Mesendoderm (in vitro differentiated cells): Measurements from ENCODE around the gene ENDOG.
"Not testable (repeated sequence)": the region's sequence is repeated elsewhere in the genome, so short reads cannot be mapped to it uniquely, and the experiment has no call there.

Experiments
- DNase-seq: peaks from one replicate; pipeline ENCODE4 v3.0.0; 2013
- H2AK5ac ChIP-seq: 2 replicates; pipeline ENCODE4 v1.6.1; 2013; ENCODE audit warnings: low read length, inconsistent platforms
- H2BK120ac ChIP-seq: 2 replicates; pipeline ENCODE4 v1.6.1; 2013; ENCODE audit warnings: low read depth, mild to moderate bottlenecking, low read length, moderate library complexity, mixed read lengths
- H2BK15ac ChIP-seq: replicated peaks from 2 replicates; pipeline ENCODE4 v1.6.1; 2013; ENCODE audit warnings: low read depth, mild to moderate bottlenecking, moderate library complexity
- H2BK5ac ChIP-seq: 2 replicates; pipeline ENCODE4 v1.6.1; 2013; ENCODE audit warnings: low read length, inconsistent platforms
- H3K18ac ChIP-seq: 2 replicates; pipeline ENCODE4 v1.6.1; 2013; ENCODE audit warnings: mild to moderate bottlenecking, low read length, mixed read lengths
- H3K23ac ChIP-seq: one replicate; pipeline ENCODE4 v1.6.1; 2013; ENCODE audit warnings: low read length
- H3K27ac ChIP-seq: 2 replicates; pipeline ENCODE4 v1.5.1; 2013; ENCODE audit warnings: low read depth, mild to moderate bottlenecking, inconsistent platforms, low read length, moderate library complexity
- H3K27me3 ChIP-seq: 2 replicates; pipeline ENCODE4 v1.6.1; 2013; ENCODE audit warnings: low read length, control low read depth, mild to moderate bottlenecking, inconsistent platforms; ENCODE audit not compliant: insufficient read depth, poor library complexity
- H3K36me3 ChIP-seq: 2 replicates; pipeline ENCODE4 v1.6.1; 2013; ENCODE audit warnings: low read length, inconsistent platforms; ENCODE audit not compliant: control insufficient read depth, insufficient read depth
- H3K4ac ChIP-seq: one replicate; pipeline ENCODE4 v1.6.1; 2013; ENCODE audit warnings: low read depth, mild to moderate bottlenecking, low read length, moderate library complexity
- H3K4me1 ChIP-seq: 2 replicates; pipeline ENCODE4 v1.6.1; 2013; ENCODE audit warnings: low read depth, low read length, inconsistent platforms; ENCODE audit not compliant: control insufficient read depth
- H3K4me2 ChIP-seq: 2 replicates; pipeline ENCODE4 v1.6.1; 2013; ENCODE audit warnings: low read length
- H3K4me3 ChIP-seq: 2 replicates; pipeline ENCODE4 v1.5.1; 2013; ENCODE audit warnings: mild to moderate bottlenecking, low read length
- H3K56ac ChIP-seq: one replicate; pipeline ENCODE4 v1.6.1; 2013; ENCODE audit warnings: low read length
- H3K79me1 ChIP-seq: 2 replicates; pipeline ENCODE4 v1.6.1; 2013; ENCODE audit warnings: low read length, inconsistent platforms
- H3K79me2 ChIP-seq: 2 replicates; pipeline ENCODE4 v1.6.1; 2013; ENCODE audit warnings: mild to moderate bottlenecking, low read length; ENCODE audit not compliant: control insufficient read depth, insufficient read depth
- H3K9ac ChIP-seq: 2 replicates; pipeline ENCODE4 v1.6.1; 2013; ENCODE audit warnings: low read length, inconsistent platforms
- H4K5ac ChIP-seq: one replicate; pipeline ENCODE4 v1.6.1; 2013; ENCODE audit warnings: low read length
- H4K8ac ChIP-seq: one replicate; pipeline ENCODE4 v1.6.1; 2013; ENCODE audit warnings: low read depth, mild to moderate bottlenecking, control low read depth, low read length, moderate library complexity
- WGBS: extraction: QIAGEN DNeasy Blood & Tissue Kit; methylation state at CpG from one replicate; pipeline ENCODE4 v1.1.7; 2013; ENCODE audit warnings: low lambda C conversion rate, missing lambda C conversion rate; ENCODE audit not compliant: insufficient coverage; ENCODE audit errors: extremely low coverage; 5-methylcytosine and 5-hydroxymethylcytosine counted together

ENDOG gene

DNA sequence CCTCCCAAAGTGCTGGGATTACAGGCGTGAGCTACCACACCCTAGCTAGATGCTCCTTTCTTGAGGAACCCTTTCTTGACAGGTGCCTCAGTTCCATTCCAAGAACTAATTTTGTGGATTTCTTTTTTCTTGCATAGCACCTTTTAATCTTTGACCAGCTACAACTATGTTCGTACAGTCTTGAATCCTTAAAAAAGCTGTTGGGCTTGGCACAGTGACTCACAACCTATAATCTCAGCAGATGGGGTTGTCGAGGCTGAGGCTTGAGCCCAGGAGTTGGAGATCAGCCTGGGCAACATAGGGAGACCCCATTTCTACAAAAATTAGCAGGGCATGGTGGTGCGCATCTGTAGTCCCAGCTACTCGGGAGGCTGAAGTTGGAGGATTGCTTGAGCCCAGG is 45.3 kb upstream of the ENDOG start:
- Histone ChIP-seq H3K79me1 (no peaks in the 10 kb centered on the region), H2BK5ac (no peak overlapping the region), H2BK15ac (no peak overlapping the region), H3K27ac (no peak overlapping the region), H3K4ac (no peak overlapping the region), H3K4me3 (no peak overlapping the region), H3K27me3 (no peaks in the 10 kb centered on the region), H3K56ac (no peak overlapping the region), H4K5ac (no peak overlapping the region), H3K79me2 (no peaks in the 10 kb centered on the region), H3K18ac (no peak overlapping the region), H3K9ac (no peak overlapping the region), H3K36me3 (no peaks in the 10 kb centered on the region), H2AK5ac (no peak overlapping the region), H3K4me1 (no peaks in the 10 kb centered on the region), H2BK120ac (no peak overlapping the region), H3K4me2 (no peak overlapping the region), H3K23ac (no peak overlapping the region), H4K8ac (no peak overlapping the region)
- no CpG with 5 or more reads among the region's 5 CpGs for WGBS
- no peak for DNase-seq

DNA sequence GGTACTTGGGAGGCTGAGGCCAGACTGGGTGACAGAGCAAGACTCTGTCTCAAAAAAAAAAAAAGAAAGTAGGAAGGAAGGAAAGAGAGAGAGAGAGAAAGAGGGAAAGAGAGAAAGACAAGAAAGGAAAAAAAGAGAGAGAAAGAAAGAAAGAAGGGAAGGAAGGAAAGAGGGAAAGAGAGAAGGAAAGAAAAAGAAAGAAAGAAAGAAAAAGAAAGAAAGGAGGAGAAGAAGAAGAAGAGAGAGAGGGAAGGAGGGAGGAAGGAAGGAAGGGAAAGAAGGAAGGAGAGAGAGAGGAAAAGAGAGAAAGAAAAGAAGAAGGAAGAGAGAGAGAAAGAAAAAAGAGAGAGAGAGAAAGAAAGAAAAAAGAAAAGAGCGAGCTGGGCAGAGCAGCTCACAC is 43.5 kb upstream of the ENDOG start:
- H3K36me3 ChIP-seq: no peaks in the 10 kb centered on the region
- no peaks in the 10 kb centered on the region for H3K79me2 ChIP-seq
- no peaks in the 10 kb centered on the region for H3K27me3 ChIP-seq
- no peak overlapping the region for H2BK120ac ChIP-seq
- no peak overlapping the region for H3K4me3 ChIP-seq
- no peak overlapping the region for H2AK5ac ChIP-seq
- no peak overlapping the region for H3K56ac ChIP-seq
- no peak overlapping the region for H2BK15ac ChIP-seq
- no peak overlapping the region for H3K4ac ChIP-seq
- H3K4me1 ChIP-seq: no peaks in the 10 kb centered on the region
- no peak overlapping the region for H3K27ac ChIP-seq
- no peak overlapping the region for H3K4me2 ChIP-seq
- no peak overlapping the region for H3K18ac ChIP-seq
- no peaks in the 10 kb centered on the region for H3K79me1 ChIP-seq
- H4K8ac ChIP-seq: no peak overlapping the region
- H3K23ac ChIP-seq: no peak overlapping the region
- no peak overlapping the region for H2BK5ac ChIP-seq
- no peak for DNase-seq
- H3K9ac ChIP-seq: no peak overlapping the region
- whole genome bisulfite sequencing: no CpG with 5 or more reads among the region's 1 CpG
- H4K5ac ChIP-seq: no peak overlapping the region

DNA sequence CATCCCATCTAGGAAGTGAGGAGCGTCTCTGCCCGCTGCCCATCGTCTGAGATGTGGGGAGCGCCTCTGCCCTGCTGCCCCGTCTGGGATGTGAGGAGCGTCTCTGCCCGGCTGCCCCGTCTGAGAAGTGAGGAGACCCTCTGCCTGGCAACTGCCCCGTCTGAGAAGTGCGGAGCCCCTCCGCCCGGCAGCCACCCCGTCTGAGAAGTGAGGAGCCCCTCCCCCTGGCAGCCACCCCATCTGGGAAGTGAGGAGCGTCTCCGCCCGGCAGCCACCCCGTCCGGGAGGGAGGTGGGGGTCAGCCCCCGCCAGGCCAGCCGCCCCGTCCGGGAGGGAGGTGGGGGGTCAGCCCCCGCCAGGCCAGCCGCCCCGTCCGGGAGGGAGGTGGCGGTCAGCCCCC is 38.2 kb upstream of the ENDOG start:
- H3K27me3 ChIP-seq, H3K36me3 ChIP-seq, H4K8ac ChIP-seq, H3K79me2 ChIP-seq, H3K56ac ChIP-seq, H3K4me3 ChIP-seq, H3K23ac ChIP-seq, H3K4ac ChIP-seq, H2AK5ac ChIP-seq, H3K4me2 ChIP-seq, H3K18ac ChIP-seq, H3K79me1 ChIP-seq, H2BK15ac ChIP-seq, H2BK120ac ChIP-seq, DNase-seq, H3K4me1 ChIP-seq, H3K9ac ChIP-seq, H3K27ac ChIP-seq, H2BK5ac ChIP-seq, H4K5ac ChIP-seq: not testable (repeated sequence)
- WGBS: no CpG with 5 or more reads among the region's 27 CpGs

DNA sequence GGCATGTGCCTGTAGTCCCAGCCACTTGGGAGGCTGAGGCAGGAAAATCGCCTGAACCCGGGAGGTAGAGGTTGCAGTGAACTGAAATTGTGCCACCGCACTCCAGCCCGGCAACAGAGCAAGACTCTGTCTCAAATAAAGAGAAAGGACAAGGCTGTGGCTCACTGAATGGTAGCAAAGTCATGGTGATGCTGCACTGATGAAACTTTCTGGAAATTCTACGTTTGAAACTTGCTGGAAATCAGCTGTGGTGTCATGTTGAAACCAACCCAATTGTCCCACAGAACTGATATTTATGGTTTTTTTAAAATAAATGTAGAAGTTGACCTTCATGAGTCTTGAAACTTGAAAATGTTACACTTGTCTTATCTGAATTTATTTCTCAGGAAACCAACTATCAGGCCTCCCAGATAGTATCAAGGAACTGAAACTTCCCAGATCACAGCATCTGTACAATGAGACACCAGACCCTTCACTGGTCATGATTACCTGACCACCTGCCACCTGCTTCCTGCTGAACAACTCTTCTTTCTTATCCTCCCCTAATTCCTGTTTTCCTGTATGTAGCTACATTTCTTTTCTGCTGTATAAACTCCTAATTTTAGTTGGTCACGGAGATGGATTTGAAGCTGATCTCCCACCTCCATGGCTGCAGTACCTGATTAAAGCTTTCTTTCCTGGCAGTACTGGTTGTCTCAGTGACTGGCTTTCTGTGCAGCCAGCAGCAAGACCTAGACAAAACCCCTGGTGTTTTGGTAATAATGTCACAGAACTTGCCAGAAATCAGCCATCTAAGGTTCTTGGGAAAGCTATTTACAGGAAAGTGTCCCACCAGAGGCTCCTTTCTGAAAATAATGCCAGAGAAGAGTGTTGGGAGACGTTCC is 36.9 kb upstream of the ENDOG start:
- Histone ChIP-seq H3K18ac (no peak overlapping the region), H3K27ac (no peak overlapping the region), H3K79me1 (no peaks in the 10 kb centered on the region), H2BK5ac (no peak overlapping the region), H3K4ac (no peak overlapping the region), H4K8ac (no peak overlapping the region), H3K23ac (no peak overlapping the region), H3K9ac (no peak overlapping the region), H2BK120ac (no peak overlapping the region), H3K36me3 (no peaks in the 10 kb centered on the region), H3K56ac (no peak overlapping the region), H3K4me3 (no peak overlapping the region), H3K4me2 (no peak overlapping the region), H2BK15ac (no peak overlapping the region), H4K5ac (no peak overlapping the region), H3K27me3 (no peaks in the 10 kb centered on the region), H3K79me2 (no peaks in the 10 kb centered on the region), H3K4me1 (no peaks in the 10 kb centered on the region), H2AK5ac (no peak overlapping the region)
- no peak for DNase-seq
- no CpG with 5 or more reads among the region's 7 CpGs for WGBS

DNA sequence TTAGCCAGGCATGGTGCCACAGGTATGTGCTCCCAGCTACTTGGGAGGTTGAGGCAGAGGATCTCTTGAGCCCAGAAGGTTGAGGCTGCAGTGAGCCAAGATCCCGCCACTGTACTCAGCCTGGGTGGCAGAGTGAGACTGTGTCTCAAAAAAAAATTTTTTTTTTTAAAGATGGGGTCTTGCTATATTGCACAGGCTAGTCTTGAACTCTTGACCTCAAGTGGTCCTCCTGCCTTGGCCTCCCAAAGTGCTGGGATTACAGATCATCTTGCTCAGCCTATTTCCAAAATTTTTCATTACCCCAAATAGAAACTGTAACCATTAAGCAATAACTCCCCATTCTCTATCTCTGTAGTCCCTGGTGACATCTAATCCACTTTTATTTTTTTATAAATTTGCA is 35.6 kb upstream of the ENDOG start:
- no peak for DNase-seq
- Histone ChIP-seq H3K79me2 (no peaks in the 10 kb centered on the region), H3K79me1 (peaks cover 2% of the 10 kb centered on the region), H3K23ac (no peak overlapping the region), H2AK5ac (no peak overlapping the region), H3K18ac (no peak overlapping the region), H3K4me1 (no peaks in the 10 kb centered on the region), H3K9ac (no peak overlapping the region), H3K36me3 (no peaks in the 10 kb centered on the region), H4K8ac (no peak overlapping the region), H3K4me2 (no peak overlapping the region), H3K27me3 (no peaks in the 10 kb centered on the region), H4K5ac (no peak overlapping the region), H3K4me3 (no peak overlapping the region), H3K27ac (no peak overlapping the region), H2BK120ac (no peak overlapping the region), H2BK5ac (no peak overlapping the region), H3K4ac (no peak overlapping the region), H3K56ac (no peak overlapping the region), H2BK15ac (no peak overlapping the region)
- WGBS: no CpG with 5 or more reads among the region's 1 CpG

DNA sequence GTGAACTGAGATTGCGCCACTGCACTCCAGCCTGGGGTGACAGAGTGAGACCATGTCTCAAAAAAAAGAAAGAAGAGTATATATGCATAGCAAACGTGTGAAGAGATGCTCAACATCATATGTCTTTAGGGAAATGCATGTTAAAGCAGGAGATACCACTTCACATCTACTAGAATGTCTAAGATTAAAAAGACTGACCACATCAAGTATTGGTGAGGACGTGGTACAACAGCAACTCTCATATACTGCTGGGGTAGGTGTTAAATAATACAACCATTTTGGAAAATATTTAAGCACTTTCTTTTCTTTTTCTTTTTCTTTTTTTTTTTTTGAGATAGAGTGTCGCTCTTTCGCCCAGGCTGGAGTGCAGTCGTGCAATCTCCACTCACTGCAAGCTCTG is 32.9 kb upstream of the ENDOG start:
- no CpG with 5 or more reads among the region's 6 CpGs for WGBS
- H3K79me2 ChIP-seq: peaks cover 3% of the 10 kb centered on the region
- DNase-seq: no peak
- H3K4ac ChIP-seq: no peak overlapping the region
- no peak overlapping the region for H2BK15ac ChIP-seq
- peaks cover 2% of the 10 kb centered on the region for H3K4me1 ChIP-seq
- H4K5ac ChIP-seq: no peak overlapping the region
- peaks cover 5% of the 10 kb centered on the region for H3K79me1 ChIP-seq
- H2BK5ac ChIP-seq: no peak overlapping the region
- no peak overlapping the region for H2AK5ac ChIP-seq
- no peaks in the 10 kb centered on the region for H3K27me3 ChIP-seq
- H4K8ac ChIP-seq: no peak overlapping the region
- H3K4me3 ChIP-seq: no peak overlapping the region
- H3K36me3 ChIP-seq: no peaks in the 10 kb centered on the region
- H3K23ac ChIP-seq: no peak overlapping the region
- H3K4me2 ChIP-seq: no peak overlapping the region
- no peak overlapping the region for H3K27ac ChIP-seq
- no peak overlapping the region for H3K56ac ChIP-seq
- no peak overlapping the region for H3K9ac ChIP-seq
- H3K18ac ChIP-seq: no peak overlapping the region
- H2BK120ac ChIP-seq: no peak overlapping the region
